MM.1S (cell line): Measurements from ENCODE around the gene CST8.

Experiments used
- DNase-seq: peaks from one replicate; pipeline ENCODE4 v3.0.0-alpha.2; 2015
- H2AFZ ChIP-seq: fragments of 300-600 bp; sonication (generic); 2 replicates; pipeline ENCODE4 v1.6.0; 2016; ENCODE audit warnings: antibody characterized with exemption, low read length
- H3F3A ChIP-seq: fragments of 300-600 bp; sonication (generic); 2 replicates; pipeline ENCODE4 v1.6.1; 2016; ENCODE audit warnings: mild to moderate bottlenecking, antibody characterized with exemption, low read length, moderate library complexity, mixed read lengths; ENCODE audit not compliant: insufficient read depth
- H3K27ac ChIP-seq: fragments of 300-600 bp; sonication (generic); 2 replicates; pipeline ENCODE4 v1.5.1; 2016; ENCODE audit warnings: mild to moderate bottlenecking, low read length
- H3K27me3 ChIP-seq: fragments of 300-600 bp; sonication (generic); replicated peaks from 2 replicates; pipeline ENCODE4 v1.6.0; 2016; ENCODE audit warnings: low read length; ENCODE audit not compliant: insufficient read depth
- H3K36me3 ChIP-seq: fragments of 300-600 bp; sonication (generic); replicated peaks from 2 replicates; pipeline ENCODE4 v1.6.1; 2016; ENCODE audit warnings: mild to moderate bottlenecking, low read length, mixed read lengths; ENCODE audit not compliant: insufficient read depth
- H3K4me1 ChIP-seq: fragments of 300-600 bp; sonication (generic); 2 replicates; pipeline ENCODE4 v1.6.1; 2016; ENCODE audit warnings: low read length, mixed read lengths
- H3K4me2 ChIP-seq: fragments of 300-600 bp; sonication (generic); 2 replicates; pipeline ENCODE4 v1.6.0; 2016; ENCODE audit warnings: low read depth, low read length
- H3K4me3 ChIP-seq: fragments of 300-600 bp; sonication (generic); 2 replicates; pipeline ENCODE4 v1.5.1; 2016; ENCODE audit warnings: low read length, mixed read lengths
- H3K79me2 ChIP-seq: fragments of 300-600 bp; sonication (generic); 2 replicates; pipeline ENCODE4 v1.6.1; 2016; ENCODE audit warnings: mixed run types, low read length, mixed read lengths
- H3K9ac ChIP-seq: fragments of 300-600 bp; sonication (generic); 2 replicates; pipeline ENCODE4 v1.6.1; 2016; ENCODE audit warnings: low read length, mixed read lengths
- H3K9me2 ChIP-seq: fragments of 300-600 bp; sonication (generic); replicated peaks from 2 replicates; pipeline ENCODE4 v1.6.1; 2016; ENCODE audit warnings: mild to moderate bottlenecking, low read length, mixed read lengths; ENCODE audit not compliant: insufficient read depth
- H3K9me3 ChIP-seq: fragments of 300-600 bp; sonication (generic); replicated peaks from 2 replicates; pipeline ENCODE4 v1.6.1; 2016; ENCODE audit warnings: mild to moderate bottlenecking, low read length, mixed read lengths; ENCODE audit not compliant: insufficient read depth
- H4K20me1 ChIP-seq: fragments of 300-600 bp; sonication (generic); 2 replicates; pipeline ENCODE4 v1.6.1; 2016; ENCODE audit warnings: mild to moderate bottlenecking, low read length, moderate library complexity, mixed read lengths; ENCODE audit not compliant: insufficient read depth
- EZH2 ChIP-seq: fragments of 300-600 bp; sonication (generic); optimal IDR thresholded peaks from 2 replicates; pipeline ENCODE3; 2017; ENCODE audit warnings: low read depth, mild to moderate bottlenecking, antibody characterized with exemption, low read length, mixed read lengths
- EZH2phosphoT487 ChIP-seq: fragments of 300-600 bp; sonication (generic); IDR thresholded peaks from 2 replicates; pipeline ENCODE4 v1.6.1; 2018; ENCODE audit warnings: antibody characterized with exemption, low read length
- TF ChIP-seq, protein P1 (sequence below): fragments of 300-600 bp; sonication (generic); IDR thresholded peaks from 2 replicates; pipeline ENCODE4 v1.5.1; 2016; ENCODE audit warnings: antibody characterized with exemption, low read length, mixed read lengths

The CST8 gene

DNA sequence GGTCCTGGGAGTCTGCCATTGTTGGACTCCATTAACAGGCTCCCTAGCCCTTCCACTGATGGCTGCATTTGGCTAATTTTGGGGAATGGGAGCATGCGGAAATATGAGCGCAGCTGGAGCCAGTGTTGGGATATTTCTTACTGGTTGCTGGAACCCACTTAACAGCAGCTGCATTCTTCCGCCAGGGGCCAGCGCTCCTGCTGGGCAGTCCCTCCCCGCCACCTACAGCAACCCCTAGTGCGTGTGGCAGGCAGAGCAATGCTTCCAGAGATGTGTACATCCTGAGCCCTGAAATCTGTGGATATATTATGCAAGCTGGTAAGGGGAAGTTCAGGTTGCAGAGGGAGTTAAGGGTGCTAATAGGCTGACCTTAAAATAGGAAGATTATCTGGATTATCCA is 16.4 kb downstream of the CST8 start:
- no peak overlapping the region for H3K4me2 ChIP-seq
- no peaks in the 10 kb centered on the region for H3K9me3 ChIP-seq
- TF ChIP-seq, protein P1, sequence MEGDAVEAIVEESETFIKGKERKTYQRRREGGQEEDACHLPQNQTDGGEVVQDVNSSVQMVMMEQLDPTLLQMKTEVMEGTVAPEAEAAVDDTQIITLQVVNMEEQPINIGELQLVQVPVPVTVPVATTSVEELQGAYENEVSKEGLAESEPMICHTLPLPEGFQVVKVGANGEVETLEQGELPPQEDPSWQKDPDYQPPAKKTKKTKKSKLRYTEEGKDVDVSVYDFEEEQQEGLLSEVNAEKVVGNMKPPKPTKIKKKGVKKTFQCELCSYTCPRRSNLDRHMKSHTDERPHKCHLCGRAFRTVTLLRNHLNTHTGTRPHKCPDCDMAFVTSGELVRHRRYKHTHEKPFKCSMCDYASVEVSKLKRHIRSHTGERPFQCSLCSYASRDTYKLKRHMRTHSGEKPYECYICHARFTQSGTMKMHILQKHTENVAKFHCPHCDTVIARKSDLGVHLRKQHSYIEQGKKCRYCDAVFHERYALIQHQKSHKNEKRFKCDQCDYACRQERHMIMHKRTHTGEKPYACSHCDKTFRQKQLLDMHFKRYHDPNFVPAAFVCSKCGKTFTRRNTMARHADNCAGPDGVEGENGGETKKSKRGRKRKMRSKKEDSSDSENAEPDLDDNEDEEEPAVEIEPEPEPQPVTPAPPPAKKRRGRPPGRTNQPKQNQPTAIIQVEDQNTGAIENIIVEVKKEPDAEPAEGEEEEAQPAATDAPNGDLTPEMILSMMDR, result no peak
- TF ChIP-seq EZH2phosphoT487, result no peak
- no peak for TF ChIP-seq EZH2
- no peak for DNase-seq
- no peak overlapping the region for H3K27ac ChIP-seq
- no peaks in the 10 kb centered on the region for H3K9me2 ChIP-seq
- H4K20me1 ChIP-seq, result no peaks in the 10 kb centered on the region
- H3K36me3 ChIP-seq, result no peaks in the 10 kb centered on the region
- no peak overlapping the region for H3K4me3 ChIP-seq
- H2AFZ ChIP-seq, result no peak overlapping the region
- no peaks in the 10 kb centered on the region for H3K27me3 ChIP-seq
- no peaks in the 10 kb centered on the region for H3K79me2 ChIP-seq
- H3F3A ChIP-seq, result no peaks in the 10 kb centered on the region
- no peak overlapping the region for H3K9ac ChIP-seq
- no peaks in the 10 kb centered on the region for H3K4me1 ChIP-seq

DNA sequence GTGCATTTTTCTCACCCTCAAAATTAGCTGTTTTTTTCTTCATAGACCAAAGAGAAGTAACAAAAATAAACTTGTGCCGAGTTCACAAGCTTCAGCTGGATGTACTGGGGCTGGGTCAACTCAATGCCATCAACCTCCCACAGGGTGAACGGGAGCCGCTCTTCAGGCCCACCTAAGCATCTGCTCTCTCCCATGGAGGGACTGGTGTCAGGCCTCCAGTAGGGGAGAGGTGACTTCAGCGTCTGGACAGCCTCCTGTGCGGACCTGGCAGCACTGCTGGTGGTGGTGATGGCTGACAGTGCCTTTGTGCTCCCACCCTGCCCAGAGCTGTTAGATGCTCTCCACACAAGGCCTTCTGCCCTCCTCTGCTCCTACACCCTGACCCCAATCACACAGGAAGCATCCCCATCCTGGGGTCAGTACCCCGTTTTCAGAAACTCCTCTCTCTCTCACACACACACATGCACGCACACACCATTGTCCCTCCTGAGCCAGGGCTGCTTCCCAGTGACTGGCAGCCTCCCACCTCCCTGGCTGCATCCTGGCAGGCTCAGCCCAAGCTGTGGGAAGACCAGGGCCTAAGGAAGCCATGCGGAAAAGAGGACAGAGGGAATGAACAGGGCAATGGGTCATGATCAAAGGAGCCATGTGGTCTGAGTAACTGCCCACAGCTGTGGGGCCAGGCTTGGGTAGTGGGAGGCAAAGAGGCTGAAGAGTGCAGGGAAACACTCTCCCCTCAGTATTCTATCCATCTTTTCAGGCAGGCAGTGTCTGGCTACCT is 17.7 kb downstream of the CST8 start:
- Histone ChIP-seq H3K27me3 (no peaks in the 10 kb centered on the region), H3K4me3 (no peak overlapping the region), H3K9me3 (no peaks in the 10 kb centered on the region), H3F3A (no peaks in the 10 kb centered on the region), H3K9ac (no peak overlapping the region), H4K20me1 (no peaks in the 10 kb centered on the region), H3K9me2 (no peaks in the 10 kb centered on the region), H3K4me2 (no peak overlapping the region), H3K27ac (no peak overlapping the region), H2AFZ (no peak overlapping the region), H3K79me2 (no peaks in the 10 kb centered on the region), H3K4me1 (no peaks in the 10 kb centered on the region), H3K36me3 (no peaks in the 10 kb centered on the region)
- TF ChIP-seq EZH2 (no peak), EZH2phosphoT487 (no peak)
- TF ChIP-seq, protein P1, result no peak
- no peak for DNase-seq

DNA sequence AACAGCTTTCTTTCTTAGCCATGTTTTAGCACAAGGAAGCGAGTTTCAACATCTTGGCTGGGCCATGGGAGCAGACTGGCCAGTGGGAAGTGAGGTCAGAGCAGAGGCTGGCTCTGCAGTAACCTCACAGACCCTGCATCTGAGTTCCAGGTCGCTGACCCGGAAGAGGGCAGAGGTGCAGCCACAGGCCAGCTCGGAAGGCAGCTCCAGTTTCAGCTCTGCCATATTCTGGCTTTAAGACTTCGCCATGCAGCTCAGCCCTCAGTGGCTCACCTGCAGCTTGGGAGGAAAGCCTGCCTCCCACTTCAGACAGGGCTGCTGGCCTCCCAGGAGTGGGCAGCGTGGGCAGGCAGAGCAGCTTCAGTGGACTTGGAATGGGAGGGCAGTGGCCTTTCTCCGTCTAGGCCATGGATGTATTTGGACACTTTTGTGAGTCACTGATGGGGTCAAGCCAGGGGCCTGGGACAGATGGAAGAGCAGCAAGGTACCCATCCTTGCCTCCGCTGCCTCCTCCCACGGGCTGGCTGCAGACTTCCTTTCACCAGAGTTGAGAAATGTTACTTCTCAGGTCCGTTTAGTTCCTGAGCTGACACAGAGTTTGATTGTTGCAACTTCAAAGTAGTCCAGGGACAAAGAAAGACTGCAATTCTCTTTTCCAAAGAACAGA is 18.5 kb downstream of the CST8 start:
- Histone ChIP-seq H3K4me2 (no peak overlapping the region), H3K27ac (no peak overlapping the region), H2AFZ (no peak overlapping the region), H3K27me3 (no peaks in the 10 kb centered on the region), H4K20me1 (no peaks in the 10 kb centered on the region), H3K4me3 (no peak overlapping the region), H3K9ac (no peak overlapping the region), H3K79me2 (no peaks in the 10 kb centered on the region), H3K9me2 (no peaks in the 10 kb centered on the region), H3K4me1 (no peaks in the 10 kb centered on the region), H3K9me3 (no peaks in the 10 kb centered on the region), H3F3A (no peaks in the 10 kb centered on the region), H3K36me3 (no peaks in the 10 kb centered on the region)
- no peak for DNase-seq
- TF ChIP-seq, protein P1, result no peak
- TF ChIP-seq EZH2phosphoT487 (no peak), EZH2 (no peak)
